Smooth muscle cell (in vitro differentiated cells): ENCODE data around the gene NUAK2. TPM values are rescaled to one million over a fixed set of nuclear protein-coding genes. Genes with fewer than 3 reads are reported as not detected.

Source experiments
- DNase-seq: peaks from one replicate; lab custom pipeline; 2025; ENCODE audit not compliant: unreplicated experiment; lab: John Stamatoyannopoulos, UW
- H2AFZ ChIP-seq: fragments of 200-600 bp; sonication (generic); 2 replicates; pipeline ENCODE4 v1.6.0; 2016; ENCODE audit warnings: antibody characterized with exemption, low read depth, mild to moderate bottlenecking
- H3F3A ChIP-seq: fragments of 200-600 bp; sonication (generic); 2 replicates; pipeline ENCODE4 v1.6.0; 2017; ENCODE audit warnings: antibody characterized with exemption, low read depth
- H3K27ac ChIP-seq: fragments of 200-600 bp; sonication (generic); 2 replicates; pipeline ENCODE4 v1.5.1; 2016; ENCODE audit warnings: low read depth, mild to moderate bottlenecking
- H3K27me3 ChIP-seq: fragments of 200-600 bp; sonication (generic); 2 replicates; pipeline ENCODE4 v1.6.1; 2016; ENCODE audit warnings: low read depth, mild to moderate bottlenecking
- H3K36me3 ChIP-seq: fragments of 200-600 bp; sonication (generic); 2 replicates; pipeline ENCODE4 v1.5.1; 2016; ENCODE audit warnings: low read depth
- H3K4me1 ChIP-seq: fragments of 200-600 bp; sonication (generic); 2 replicates; pipeline ENCODE4 v1.5.1; 2016; ENCODE audit warnings: low read depth
- H3K4me2 ChIP-seq: fragments of 200-600 bp; sonication (generic); 2 replicates; pipeline ENCODE4 v1.6.0; 2016; ENCODE audit warnings: mild to moderate bottlenecking
- H3K4me3 ChIP-seq: fragments of 200-600 bp; sonication (generic); 2 replicates; pipeline ENCODE4 v1.5.1; 2016; ENCODE audit warnings: mild to moderate bottlenecking
- H3K79me2 ChIP-seq: fragments of 200-600 bp; sonication (generic); 2 replicates; pipeline ENCODE4 v1.6.0; 2016; ENCODE audit warnings: low read depth, mild to moderate bottlenecking
- H3K9ac ChIP-seq: fragments of 200-600 bp; sonication (generic); 2 replicates; pipeline ENCODE4 v1.6.0; 2016; ENCODE audit warnings: low read depth
- H3K9me3 ChIP-seq: fragments of 200-600 bp; sonication (generic); replicated peaks from 2 replicates; pipeline ENCODE4 v1.5.1; 2016; ENCODE audit warnings: low read depth
- H4K20me1 ChIP-seq: fragments of 200-600 bp; sonication (generic); 2 replicates; pipeline ENCODE4 v1.6.0; 2016; ENCODE audit warnings: low read depth
- CTCF ChIP-seq: fragments of 200-600 bp; sonication (generic); IDR thresholded peaks from 2 replicates; pipeline ENCODE4 v1.5.1; 2017; ENCODE audit warnings: borderline replicate concordance, mild to moderate bottlenecking, antibody characterized with exemption; ENCODE audit not compliant: insufficient read depth, poor library complexity, severe bottlenecking
- WGBS: methylation state at CpG from one replicate; pipeline ENCODE4 v1.1.7; 2016; ENCODE audit warnings: low lambda C conversion rate; 5-methylcytosine and 5-hydroxymethylcytosine counted together
- polyA plus RNA-seq: library from polyadenylated mRNA; unstranded; fragments of >200 nt; fragmentation: Nextera tagmentation; extraction: Ambion mirVana; gene quantifications from 2 replicates; pipeline ENCODE4 v1.2.1, GENCODE V29; 2016
- total RNA-seq: library from RNA; depleted of rRNA; stranded (reverse); fragments of >200 nt; gene quantifications from 2 replicates; pipeline ENCODE4 v1.2.3, GENCODE V29; 2014

NUAK2 gene
- total and polyA plus RNA-seq, 2 experiments from 2014 or later = 11.3 to 15.8 TPM

- H3K4me3 ChIP-seq = no peak overlapping the region
Measured at GRCh38 chr1:205263580-205264190, 57.9 kb downstream of the NUAK2 start.

GRCh38 chr1:205262731-205263171 is 58.8 kb downstream of the NUAK2 start:
- H3K27me3 ChIP-seq = no peaks in the 10 kb centered on the region
- H3K4me3 ChIP-seq = no peak overlapping the region
- H3K4me2 ChIP-seq = peak overlapping the region; percentile 69
- no peak overlapping the region for H2AFZ ChIP-seq
- 41% methylated on average over 8 of the region's 8 CpGs for WGBS
- no peak for DNase-seq
- no peaks in the 10 kb centered on the region for H3K9me3 ChIP-seq
- peaks cover 6% of the 10 kb centered on the region for H3F3A ChIP-seq
- H4K20me1 ChIP-seq = no peaks in the 10 kb centered on the region
- peak overlapping the region; percentile 91 for H3K9ac ChIP-seq
- H3K36me3 ChIP-seq = no peaks in the 10 kb centered on the region
- no peaks in the 10 kb centered on the region for H3K79me2 ChIP-seq
- TF ChIP-seq CTCF = no peak
- H3K27ac ChIP-seq = peak overlapping the region; percentile 96
- H3K4me1 ChIP-seq = peaks cover 30% of the 10 kb centered on the region

More at GRCh38 chr1:205263580-205264190, 57.9 kb downstream of the NUAK2 start:
- H3K4me1 ChIP-seq = peaks cover 25% of the 10 kb centered on the region
- no peaks in the 10 kb centered on the region for H3K36me3 ChIP-seq
- no peaks in the 10 kb centered on the region for H3K27me3 ChIP-seq
- no peaks in the 10 kb centered on the region for H3K9me3 ChIP-seq
- peak overlapping the region; percentile 96 for H3K27ac ChIP-seq
- no peaks in the 10 kb centered on the region for H4K20me1 ChIP-seq
- peak overlapping the region; percentile 41 for H3K4me2 ChIP-seq
- 51% methylated on average over 2 of the region's 2 CpGs for WGBS
- TF ChIP-seq CTCF = no peak
- no peak for DNase-seq
- no peaks in the 10 kb centered on the region for H3K79me2 ChIP-seq
- H3F3A ChIP-seq = peaks cover 6% of the 10 kb centered on the region
- H2AFZ ChIP-seq = no peak overlapping the region
- H3K9ac ChIP-seq = no peak overlapping the region

GRCh38 chr1:205261946-205262691 is 59.4 kb downstream of the NUAK2 start:
- H3K9ac ChIP-seq = peak overlapping the region; percentile 91
- TF ChIP-seq CTCF = no peak
- peak overlapping the region; percentile 69 for H3K4me2 ChIP-seq
- no peak overlapping the region for H3K4me3 ChIP-seq
- no peaks in the 10 kb centered on the region for H3K36me3 ChIP-seq
- H3K4me1 ChIP-seq = peaks cover 30% of the 10 kb centered on the region
- no peak for DNase-seq
- no peaks in the 10 kb centered on the region for H3K9me3 ChIP-seq
- peak overlapping the region; percentile 96 for H3K27ac ChIP-seq
- H4K20me1 ChIP-seq = no peaks in the 10 kb centered on the region
- no peaks in the 10 kb centered on the region for H3K79me2 ChIP-seq
- WGBS = 36% methylated on average over 5 of the region's 5 CpGs
- H2AFZ ChIP-seq = peak overlapping the region; percentile 29
- peaks cover 6% of the 10 kb centered on the region for H3F3A ChIP-seq
- no peaks in the 10 kb centered on the region for H3K27me3 ChIP-seq
